Stimulated activated CD8-positive, alpha-beta memory T cell treated with anti-CD3 and anti-CD28 coated beads, Interleukin-2, amount 100 ng/mL, for 1 hour (primary cell): ENCODE data around the gene DEFB125.
"Not testable (repeated sequence)": the region's sequence is repeated elsewhere in the genome, so short reads cannot be mapped to it uniquely, and the experiment has no call there.

ENCODE experiments used
- DNase-seq, 2 donors: peaks; one replicate each; pipeline ENCODE4 v3.0.0-alpha.2; 2020; ENCODE audit warnings: low read depth in 2 of 2

DEFB125 gene

GRCh38 chr20:87401-87800, at the start of gene DEFB125:
Gene DEFB125, plus strand, starts transcription at chr20:87672. Its CDS starts 38 bp downstream, at chr20:87710.
- DNase-seq = no peak

DNA sequence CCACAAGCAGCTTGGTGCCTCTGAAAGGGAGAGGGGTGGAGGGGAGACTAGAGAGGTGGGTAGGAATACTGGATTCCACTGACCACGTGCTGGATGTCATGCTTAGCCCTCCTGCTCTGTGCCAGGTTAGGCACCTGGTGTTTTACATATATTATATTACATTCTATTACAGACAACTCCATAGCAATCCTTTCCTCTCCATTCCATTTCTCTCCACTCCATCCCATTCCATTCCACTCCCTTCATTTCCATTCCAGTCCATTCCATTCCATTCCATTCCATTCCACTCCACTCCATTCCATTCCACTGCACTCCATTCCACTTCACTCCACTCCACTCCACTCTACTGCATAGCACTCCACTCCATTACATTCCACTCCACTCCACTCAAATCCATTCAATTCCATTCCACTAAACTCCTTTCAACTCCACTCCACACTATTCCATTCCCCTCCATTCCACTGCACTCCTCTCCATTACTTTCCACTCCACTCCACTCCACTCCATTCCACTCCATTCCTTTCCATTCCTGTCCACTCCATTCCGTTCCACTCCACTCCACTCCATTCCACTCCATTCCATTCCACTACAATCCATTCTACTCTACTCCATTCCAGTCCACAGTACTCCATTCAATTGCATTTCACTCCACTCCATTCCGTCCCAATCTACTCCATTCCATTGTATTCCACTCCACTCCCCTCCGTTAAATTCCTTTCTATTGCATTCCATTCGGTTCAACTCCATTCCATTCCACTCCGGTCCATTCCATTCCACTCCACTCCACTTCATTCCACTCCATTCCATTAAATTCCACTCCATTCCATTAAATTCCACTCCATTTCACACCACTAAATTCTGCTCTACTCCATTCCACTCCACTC, 27.2 kb upstream of the DEFB125 start:
- DNase-seq = no peak

GRCh38 chr20:61230-61629, 26.2 kb upstream of the DEFB125 start:
- DNase-seq = no peak

DNA sequence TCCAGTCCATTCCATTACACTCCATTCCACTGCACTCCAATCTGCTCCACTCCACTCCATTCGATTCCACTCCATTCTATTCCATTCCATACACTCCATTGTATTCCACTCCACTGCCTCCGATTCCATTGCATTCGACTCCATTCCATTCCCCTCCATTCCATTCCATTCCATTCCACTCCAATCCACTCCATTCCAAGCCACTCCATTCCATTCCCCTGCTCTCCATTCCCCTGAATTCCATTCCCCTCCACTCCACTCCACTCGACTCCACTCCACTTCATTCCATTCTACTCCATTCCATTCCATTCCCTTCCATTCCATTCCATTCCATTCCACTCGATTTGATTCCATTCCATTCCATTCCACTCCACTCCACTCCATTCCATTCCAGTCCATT, 25.7 kb upstream of the DEFB125 start:
- DNase-seq = no peak

DNA sequence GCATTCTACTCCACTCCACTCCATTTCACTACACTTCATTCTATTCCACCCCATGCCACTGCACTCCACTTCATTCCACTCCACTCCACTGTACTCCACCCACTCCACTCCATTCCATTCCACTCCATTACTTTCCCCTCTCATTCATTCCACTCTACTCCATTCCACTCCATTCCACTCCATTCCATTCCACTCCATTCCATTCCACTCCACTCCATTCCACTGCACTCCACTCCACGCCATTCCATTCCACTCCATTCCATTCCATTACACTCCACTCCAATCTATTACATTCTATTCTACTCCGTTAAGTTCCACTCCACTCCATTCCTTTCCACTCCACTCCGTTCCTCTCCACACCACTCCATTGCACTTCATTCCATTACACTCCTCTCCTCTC, 25.0 kb upstream of the DEFB125 start:
- no peak for DNase-seq

DNA sequence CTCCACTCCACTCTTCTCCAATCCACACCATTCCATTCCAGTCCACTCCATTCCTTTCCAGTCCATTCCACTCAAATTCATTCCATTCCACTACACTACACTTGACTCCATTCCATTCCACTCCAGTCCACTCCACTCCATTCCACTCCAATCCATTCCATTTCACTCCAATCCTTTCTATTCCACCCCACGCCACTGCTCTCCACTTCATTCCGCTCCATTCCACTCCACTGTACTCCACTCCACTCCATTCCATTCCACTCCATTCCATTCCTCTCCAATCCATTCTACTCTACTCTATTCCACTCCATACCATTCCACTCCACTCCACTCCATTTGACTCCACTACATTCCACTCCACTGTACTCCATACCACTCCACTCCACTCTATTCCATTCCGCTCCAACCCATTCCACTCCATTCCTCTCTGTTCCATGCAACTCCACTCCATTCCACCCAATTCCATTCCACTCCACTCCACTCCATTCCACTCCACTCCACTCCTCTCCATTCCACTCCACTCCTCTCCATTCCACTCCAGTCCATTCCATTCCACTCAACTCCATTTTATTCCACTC, 23.4 kb upstream of the DEFB125 start:
- no peak for DNase-seq

DNA sequence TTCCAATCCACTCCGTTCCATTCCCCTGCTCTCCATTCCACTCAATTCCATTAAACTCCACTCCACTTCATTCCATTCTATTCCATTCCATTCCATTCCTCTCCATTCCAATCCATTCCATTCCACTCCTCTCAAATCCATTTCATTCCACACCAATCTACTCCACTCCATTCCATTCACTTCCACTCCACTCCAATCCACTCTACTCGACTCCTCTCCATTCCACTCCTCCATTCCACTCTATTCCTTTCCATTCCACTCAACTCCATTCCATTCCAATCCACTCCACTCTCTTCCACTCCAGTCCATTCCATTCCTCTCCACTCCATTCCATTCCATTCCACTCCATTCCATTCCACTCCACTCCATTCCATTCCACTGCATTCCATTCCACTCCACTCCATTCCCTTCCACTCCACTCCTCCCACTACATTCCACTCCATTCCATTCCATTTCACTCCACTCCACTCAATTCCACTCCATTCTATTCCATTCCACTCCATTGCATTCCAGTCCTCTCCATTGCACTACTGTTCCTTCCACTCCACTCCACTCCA, 22.6 kb upstream of the DEFB125 start:
- DNase-seq = no peak

GRCh38 chr20:77231-77630, 10.2 kb upstream of the DEFB125 start:
- no peak for DNase-seq

DNA sequence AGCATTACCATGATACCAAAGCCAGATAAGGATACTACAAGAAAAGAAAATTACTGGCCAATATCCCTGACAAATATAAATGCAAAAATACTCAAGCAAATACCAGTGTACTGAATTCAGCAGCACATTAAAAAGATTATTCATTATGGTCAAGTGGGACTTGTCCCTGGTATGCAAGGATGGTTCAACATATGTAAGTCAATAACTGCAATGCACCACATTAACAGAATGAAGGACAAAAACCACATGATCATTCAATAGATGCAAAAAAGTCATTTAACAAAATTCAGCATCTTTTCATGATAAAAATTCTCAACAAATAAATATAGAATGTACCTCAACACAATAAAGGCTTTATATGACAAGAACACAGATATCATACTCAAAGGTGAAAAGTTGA, 9.1 kb upstream of the DEFB125 start:
- no peak for DNase-seq

- DNase-seq = no peak
These were observed 7.9 kb upstream of the DEFB125 start for GRCh38 chr20:79565-79964.

DNA sequence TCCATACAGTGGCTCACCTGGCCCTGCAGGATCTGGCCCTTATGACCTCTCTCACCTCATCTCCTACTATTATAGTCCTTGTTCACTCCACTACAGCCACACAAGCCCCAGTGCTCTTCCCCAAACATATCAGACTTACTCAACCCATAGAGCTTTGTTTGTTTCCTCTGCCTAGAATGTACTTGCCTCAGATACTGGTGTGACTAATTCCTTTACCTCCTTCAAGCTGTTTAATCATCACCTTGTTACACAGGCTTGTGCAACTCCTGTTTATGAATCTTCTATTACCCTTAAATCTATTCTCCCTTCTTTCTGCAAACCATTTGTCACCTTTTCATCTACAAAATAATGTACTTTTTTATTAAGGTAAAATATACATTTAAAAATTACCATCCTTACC, 3.2 kb downstream of the DEFB125 start:
- no peak for DNase-seq

GRCh38 chr20:93641-94040, 6.2 kb downstream of the DEFB125 start:
- DNase-seq = no peak

DNA sequence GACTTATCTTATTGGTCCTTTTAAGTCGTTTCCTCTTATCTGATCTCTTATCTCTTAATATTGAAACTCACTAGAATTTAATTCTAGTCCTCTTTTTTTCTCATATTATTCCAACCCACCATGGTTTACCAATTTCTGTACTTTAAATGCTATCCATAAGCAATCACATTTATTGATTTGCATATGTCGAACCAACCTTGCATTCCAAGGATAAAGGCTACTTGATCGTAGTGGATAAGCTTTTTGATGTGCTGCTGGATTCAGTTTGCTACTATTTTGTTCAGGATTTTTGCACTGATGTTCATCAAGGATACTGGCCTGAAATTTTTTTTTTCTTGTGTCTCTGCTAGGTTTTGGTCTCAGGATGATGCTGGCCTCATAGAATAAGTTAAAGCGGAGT, 7.7 kb downstream of the DEFB125 start:
- DNase-seq = no peak

- DNase-seq = not testable (repeated sequence)
These were observed 10.2 kb downstream of the DEFB125 start for GRCh38 chr20:97691-98090.

DNA sequence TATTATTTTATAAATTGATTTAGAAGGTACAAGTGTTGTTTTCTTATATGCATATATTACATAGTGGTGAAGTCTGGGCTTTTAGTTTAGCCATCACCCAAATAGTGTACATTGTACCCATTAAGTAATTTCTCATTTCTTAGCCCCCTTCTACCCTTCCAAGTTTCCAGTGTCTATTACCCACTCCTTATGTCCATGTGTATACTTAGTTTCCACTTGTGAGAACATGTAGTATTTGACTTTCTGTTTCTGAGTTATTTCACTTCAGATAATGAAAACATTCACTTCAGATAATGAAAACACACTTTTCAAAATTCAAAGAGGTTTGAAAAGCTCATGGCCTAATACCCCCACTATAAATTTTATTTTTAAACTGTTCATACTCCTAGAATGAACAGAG, 14.5 kb downstream of the DEFB125 start:
- DNase-seq = no peak

- DNase-seq = no peak
These were observed 16.0 kb downstream of the DEFB125 start for GRCh38 chr20:103456-103855.

DNA sequence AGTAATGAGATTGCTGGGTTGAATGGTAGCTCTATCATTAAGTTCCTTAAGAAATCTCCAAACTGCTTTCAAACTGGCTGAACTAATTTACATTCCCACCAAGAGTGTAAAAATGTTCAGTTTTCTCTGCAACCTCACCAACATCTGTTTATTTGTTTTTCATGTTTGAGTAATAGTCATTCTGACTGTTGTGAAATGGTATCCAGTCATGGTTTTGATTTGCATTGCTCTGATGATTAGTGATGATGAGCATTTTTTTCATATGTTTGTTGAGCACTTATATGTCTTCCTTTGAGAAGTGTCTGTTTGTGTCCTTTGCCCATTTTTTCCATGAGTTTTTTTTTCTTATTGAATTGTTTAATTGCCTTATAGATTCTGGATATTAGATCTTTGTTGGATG, 24.9 kb downstream of the DEFB125 start:
- no peak for DNase-seq

DNA sequence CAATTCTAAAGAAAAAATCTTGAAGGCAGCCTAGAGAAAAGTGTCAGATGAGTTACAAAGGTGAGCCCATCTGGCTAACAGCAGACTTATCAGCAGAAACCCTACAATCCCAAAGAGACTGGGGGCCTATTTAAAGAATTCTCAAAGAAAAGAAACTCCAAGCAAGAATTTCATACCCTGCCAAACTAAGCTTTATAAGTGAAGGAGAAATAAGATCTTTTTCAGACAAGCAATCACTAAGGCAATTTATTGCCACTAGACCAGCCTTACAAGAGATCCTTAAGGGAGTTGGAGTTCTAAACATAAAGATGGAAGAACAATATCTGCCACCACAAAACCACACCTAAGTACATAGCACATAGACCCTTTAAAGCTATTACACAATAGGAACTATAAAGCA, 30.0 kb downstream of the DEFB125 start:
- no peak for DNase-seq

- DNase-seq = not testable (repeated sequence)
These were observed 42.4 kb downstream of the DEFB125 start for GRCh38 chr20:129786-130323.

DNA sequence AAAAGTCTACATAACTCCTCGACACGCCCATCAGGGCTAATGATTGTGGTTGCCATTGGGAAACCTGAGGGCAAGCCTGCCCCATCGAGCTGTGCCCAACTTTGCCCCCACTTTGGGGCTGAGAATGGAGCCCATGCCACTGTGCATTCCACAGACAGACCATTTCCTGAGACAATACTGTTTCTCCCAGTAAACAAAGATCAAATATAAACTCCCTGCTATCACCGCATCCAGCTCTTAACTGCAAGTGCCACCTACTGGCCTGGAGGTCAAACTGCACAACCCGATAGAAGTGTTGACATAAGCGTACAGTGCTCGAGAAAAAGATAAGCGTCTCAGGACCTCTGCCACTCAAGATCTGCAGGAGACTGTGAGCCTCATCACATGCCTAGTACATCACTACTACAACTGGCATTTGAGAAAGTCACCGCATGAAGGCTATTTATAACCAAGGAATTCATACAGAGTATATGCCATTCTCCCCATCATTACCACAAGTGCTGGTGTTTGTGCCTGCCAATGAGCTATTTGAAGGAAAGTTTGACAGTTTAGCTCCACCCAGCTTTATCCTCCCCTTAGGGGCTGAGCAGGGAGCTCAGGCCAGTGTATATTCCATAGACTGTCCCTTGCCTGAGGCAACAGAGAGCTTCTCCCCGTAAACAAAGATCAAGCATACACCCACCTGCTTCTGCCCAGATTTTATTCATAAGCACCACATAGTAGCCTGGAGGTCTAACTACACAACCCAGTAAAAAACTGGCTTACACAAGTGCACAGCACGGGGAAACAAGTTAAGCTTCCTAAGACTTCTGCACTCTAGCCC, 50.4 kb downstream of the DEFB125 start:
- DNase-seq = no peak

DNA sequence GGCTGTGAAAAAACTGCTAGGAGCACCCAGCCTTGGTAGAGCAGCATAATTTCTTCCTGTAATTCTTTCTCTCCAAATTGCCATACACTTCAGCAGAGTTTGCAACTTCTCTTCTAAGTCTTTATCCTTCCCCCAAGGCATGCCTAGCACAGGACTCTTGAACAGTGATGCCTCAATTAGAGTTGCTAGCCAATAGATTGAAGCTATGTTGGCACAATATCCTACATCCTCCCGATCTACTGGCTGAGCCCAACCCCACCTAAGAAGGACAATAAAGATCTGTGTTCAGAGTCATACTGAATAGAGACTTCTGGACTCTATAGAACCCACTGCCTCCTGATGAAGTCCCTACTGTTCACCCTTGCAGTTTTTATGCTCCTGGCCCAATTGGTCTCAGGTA, 54.8 kb downstream of the DEFB125 start, which contains the start of gene DEFB126:
DEFB126 (plus strand) TSS at position 301 of the 400 bp plus-strand sequence; CDS start at position 340, 39 bp downstream.
- no peak for DNase-seq

GRCh38 chr20:145877-146276, 58.4 kb downstream of the DEFB125 start:
- no peak for DNase-seq
